OCI-LY7 (cell line): Measurements from ENCODE around the gene AMZ1.

Experiments used
- EZH2phosphoT487 ChIP-seq: fragments of 200-600 bp; sonication (generic); IDR thresholded peaks from 2 replicates; pipeline ENCODE4 v1.6.1; 2018; ENCODE audit warnings: low read depth, borderline replicate concordance, mild to moderate bottlenecking, mixed run types, antibody characterized with exemption, low read length, moderate library complexity, mixed read lengths
- TF ChIP-seq, protein P1 (sequence below): fragments of 200-600 bp; sonication (generic); conservative IDR thresholded peaks from 2 replicates; pipeline ENCODE4 v1.5.1; 2014; ENCODE audit warnings: mild to moderate bottlenecking, antibody characterized with exemption, low read length, moderate library complexity, mixed read lengths

DNA sequence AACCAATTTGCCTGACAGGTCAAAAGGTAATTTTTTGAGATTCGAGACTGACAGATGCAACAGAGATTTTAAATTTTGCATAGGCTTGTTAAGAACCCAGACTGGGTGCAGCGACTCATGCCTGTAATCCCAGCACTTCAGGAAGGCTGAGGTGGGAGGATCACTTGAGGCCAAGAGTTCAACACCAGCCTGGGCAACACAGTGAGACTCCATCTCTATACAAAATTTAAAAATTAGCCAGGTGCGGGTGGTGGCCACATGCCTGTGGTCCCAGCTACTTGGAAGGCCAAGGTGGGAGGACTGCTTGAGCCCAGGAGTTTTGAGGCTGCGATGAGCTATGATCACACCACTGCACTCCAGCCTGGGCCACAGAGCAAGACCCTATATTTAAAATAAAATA is 34.6 kb downstream of the AMZ1 start:
- TF ChIP-seq, protein P1, sequence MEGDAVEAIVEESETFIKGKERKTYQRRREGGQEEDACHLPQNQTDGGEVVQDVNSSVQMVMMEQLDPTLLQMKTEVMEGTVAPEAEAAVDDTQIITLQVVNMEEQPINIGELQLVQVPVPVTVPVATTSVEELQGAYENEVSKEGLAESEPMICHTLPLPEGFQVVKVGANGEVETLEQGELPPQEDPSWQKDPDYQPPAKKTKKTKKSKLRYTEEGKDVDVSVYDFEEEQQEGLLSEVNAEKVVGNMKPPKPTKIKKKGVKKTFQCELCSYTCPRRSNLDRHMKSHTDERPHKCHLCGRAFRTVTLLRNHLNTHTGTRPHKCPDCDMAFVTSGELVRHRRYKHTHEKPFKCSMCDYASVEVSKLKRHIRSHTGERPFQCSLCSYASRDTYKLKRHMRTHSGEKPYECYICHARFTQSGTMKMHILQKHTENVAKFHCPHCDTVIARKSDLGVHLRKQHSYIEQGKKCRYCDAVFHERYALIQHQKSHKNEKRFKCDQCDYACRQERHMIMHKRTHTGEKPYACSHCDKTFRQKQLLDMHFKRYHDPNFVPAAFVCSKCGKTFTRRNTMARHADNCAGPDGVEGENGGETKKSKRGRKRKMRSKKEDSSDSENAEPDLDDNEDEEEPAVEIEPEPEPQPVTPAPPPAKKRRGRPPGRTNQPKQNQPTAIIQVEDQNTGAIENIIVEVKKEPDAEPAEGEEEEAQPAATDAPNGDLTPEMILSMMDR, result no peak
- no peak for TF ChIP-seq EZH2phosphoT487
